ENCODE data around the gene SLCO1B3.

GRCh38 chr12:20931894-20932293, 121.4 kb downstream of the SLCO1B3 start:
- TF ChIP-seq POLR2AphosphoS5 (IDR thresholded peaks at IDR 0.05; ENCODE audit: low read depth, low read length) (no peak), FOXP2 (optimal IDR thresholded peaks at IDR 0.05; ENCODE audit: borderline replicate concordance, extremely low read depth, extremely low read length, insufficient read depth) (no peak), SIN3A (IDR thresholded peaks at IDR 0.05; ENCODE audit: borderline replicate concordance, insufficient read depth, low read length) (no peak)

Data from PFSK-1 (cell line).